Neural progenitor cell (in vitro differentiated cells): ENCODE results near the gene SH3GLB1.

Experiments
- CTCF ChIP-seq: fragments of 200-600 bp; sonication (generic); IDR thresholded peaks from 2 replicates; pipeline ENCODE4 v1.5.1; 2017; ENCODE audit warnings: antibody characterized with exemption, mild to moderate bottlenecking
- EZH2 ChIP-seq: fragments of 200-600 bp; sonication (generic); IDR thresholded peaks from 2 replicates; pipeline ENCODE4 v1.6.1; 2017; ENCODE audit warnings: antibody characterized with exemption, mild to moderate bottlenecking, moderate library complexity
- EZH2phosphoT487 ChIP-seq: fragments of 200-600 bp; sonication (generic); IDR thresholded peaks from 2 replicates; pipeline ENCODE4 v1.6.1; 2017; ENCODE audit warnings: antibody characterized with exemption

DNA sequence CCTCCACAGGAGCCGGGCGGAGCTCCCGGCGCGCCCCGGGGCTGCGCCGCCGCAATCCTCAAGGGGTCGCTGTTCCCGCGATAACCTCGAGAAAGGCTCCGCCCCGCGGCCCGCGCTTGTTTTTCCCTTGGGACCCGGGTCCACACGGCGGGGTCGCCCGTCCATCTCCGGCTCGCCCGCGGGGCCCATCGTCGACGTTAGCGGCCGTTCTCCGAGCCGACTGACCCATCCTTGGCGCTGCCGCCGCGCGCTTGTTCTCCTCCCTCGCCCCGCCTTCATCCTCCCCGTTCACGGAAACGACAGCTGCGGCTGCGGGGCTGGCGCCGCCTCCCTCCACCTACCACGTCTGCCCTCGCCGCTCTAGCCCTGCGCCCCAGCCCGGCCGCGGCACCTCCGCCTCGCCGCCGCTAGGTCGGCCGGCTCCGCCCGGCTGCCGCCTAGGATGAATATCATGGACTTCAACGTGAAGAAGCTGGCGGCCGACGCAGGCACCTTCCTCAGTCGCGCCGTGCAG, at the start of gene SH3GLB1:
- TF ChIP-seq CTCF (peak; percentile 77), EZH2phosphoT487 (peak; percentile 45), EZH2 (peak; percentile 29)
